OCI-M2 (cell line): ENCODE data around the gene FMN2.

Experiments
- DNase-seq: peaks from one replicate; lab custom pipeline; 2025; ENCODE audit not compliant: unreplicated experiment; lab: John Stamatoyannopoulos, UW

FMN2 gene

GRCh38 chr1:240350910-240351331 is 259.2 kb downstream of the FMN2 start:
- no peak for DNase-seq

GRCh38 chr1:240351690-240352089 is 260.0 kb downstream of the FMN2 start:
- no peak for DNase-seq

GRCh38 chr1:240352769-240353168 is 261.1 kb downstream of the FMN2 start:
- no peak for DNase-seq

- DNase-seq, result no peak
These were observed 264.9 kb downstream of the FMN2 start for GRCh38 chr1:240356568-240356967.

DNA sequence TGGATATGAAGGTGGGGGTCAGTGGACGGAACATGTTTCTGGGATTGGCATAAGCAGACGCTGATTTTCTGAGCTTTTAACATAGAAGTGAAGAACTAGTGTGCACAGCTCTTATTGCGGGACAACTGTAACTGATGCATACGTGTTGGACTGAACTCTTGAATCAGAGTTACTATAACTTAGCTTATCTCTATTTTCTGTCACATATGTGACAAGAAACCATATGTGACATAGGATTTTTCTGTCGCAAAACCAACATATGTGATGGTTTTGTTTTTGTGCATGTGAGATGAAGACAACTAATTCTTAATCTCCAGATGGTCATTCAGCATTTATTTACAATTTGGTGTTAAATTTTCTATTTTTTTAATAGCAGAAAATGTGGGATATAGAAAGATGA is 270.4 kb downstream of the FMN2 start:
- DNase-seq, result no peak

DNA sequence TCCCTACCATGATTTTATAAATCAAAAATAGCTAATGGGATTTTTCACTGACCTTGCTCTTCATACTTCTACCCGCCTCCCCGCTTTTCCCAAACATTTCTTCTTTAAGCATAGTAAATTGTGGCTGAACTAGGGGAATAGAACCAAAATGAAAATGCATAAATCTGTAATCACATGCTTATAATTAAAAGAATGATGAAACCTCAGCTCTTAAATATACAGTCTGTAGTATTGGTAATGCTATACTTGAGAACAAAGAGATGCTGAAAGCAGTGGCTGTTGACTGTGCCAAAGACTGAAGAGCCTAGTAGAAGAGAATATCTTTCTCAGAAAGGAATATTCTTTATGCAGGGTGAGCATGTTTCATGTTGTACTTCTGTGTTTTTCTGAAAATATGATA is 271.1 kb downstream of the FMN2 start:
- DNase-seq, result no peak

GRCh38 chr1:240363315-240363714 is 271.6 kb downstream of the FMN2 start:
- no peak for DNase-seq

- DNase-seq, result no peak
These were observed 272.2 kb downstream of the FMN2 start for GRCh38 chr1:240363914-240364313.

DNA sequence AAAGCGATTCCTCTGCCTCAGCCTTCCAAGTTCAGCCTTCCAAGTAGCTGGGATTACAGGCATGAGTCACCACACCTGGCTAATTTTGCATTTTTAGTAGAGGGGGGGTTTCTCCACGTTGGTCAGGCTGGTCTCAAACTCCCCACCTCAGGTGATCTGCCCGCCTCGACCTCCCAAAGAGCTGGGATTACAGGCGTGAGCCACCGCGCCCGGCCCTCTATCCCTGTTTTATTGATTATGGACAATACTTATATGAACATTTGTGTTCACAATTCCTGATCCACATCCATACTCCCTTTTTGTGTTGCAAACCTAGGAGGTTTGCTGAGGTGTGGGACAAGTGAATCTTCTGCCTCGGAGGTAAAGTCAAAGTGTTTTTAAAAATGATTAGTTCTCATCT is 275.0 kb downstream of the FMN2 start:
- no peak for DNase-seq

- DNase-seq, result no peak
These were observed 293.9 kb downstream of the FMN2 start for GRCh38 chr1:240385551-240385950.

GRCh38 chr1:240385985-240386978 is 294.6 kb downstream of the FMN2 start:
- no peak for DNase-seq

DNA sequence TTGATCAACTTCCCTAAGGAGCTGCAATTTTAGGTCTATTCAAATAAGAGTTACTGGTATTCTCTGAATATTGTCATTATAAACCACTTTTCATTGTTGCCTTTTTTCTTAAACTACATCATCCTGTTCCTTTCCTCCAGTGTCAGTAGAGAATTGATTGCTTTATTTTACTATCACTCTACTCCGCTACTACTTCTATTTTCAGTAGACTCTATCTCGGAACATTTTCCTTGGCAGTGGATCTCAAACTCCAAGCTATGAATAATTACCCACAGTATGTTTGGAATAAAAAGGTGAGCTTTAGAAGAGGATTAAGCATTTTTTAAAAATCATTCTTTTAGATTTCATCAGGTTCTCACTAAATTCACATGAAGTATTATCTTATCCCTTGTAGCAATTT is 295.4 kb downstream of the FMN2 start:
- DNase-seq, result no peak

- no peak for DNase-seq
These were observed 300.1 kb downstream of the FMN2 start for GRCh38 chr1:240391660-240392260.

DNA sequence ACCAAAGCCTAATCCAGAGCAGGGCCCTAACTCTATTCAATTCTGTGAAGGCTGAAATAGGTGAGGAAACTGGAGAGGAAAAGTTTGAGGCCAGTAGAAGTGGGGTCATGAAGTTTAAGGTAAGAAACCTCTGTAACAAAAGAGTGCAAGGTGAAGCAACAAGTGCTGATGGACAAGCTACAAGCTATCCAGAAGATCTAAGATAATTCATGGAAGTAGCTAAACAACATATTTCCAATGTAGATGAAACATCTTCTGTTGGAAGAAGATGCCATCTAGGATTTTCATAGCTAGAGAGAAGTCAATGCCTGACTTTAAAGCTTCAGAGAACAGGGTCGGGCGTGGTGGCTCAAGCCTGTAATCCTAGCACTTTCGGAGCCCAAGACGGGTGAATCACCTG is 302.7 kb downstream of the FMN2 start:
- DNase-seq, result no peak

DNA sequence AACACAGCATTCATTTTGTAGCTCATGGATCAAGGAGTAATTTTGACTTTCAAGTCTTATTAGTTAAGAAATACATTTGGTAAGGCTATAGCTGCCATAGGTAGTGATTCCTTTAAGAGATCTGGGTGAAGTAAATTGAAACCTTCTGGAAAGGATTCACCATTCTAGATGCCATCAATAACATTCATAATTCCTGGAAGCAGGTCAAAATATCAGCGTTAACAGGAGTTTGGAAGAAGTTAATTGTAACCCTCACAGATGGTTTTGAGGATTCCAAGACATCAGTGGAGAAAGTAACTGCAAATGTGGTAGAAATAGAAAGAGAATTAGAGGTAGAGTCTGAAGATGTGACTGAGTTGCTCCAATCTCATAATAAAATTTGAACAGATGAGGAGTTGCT is 303.7 kb downstream of the FMN2 start:
- DNase-seq, result no peak

GRCh38 chr1:240399381-240399780 is 307.7 kb downstream of the FMN2 start:
- DNase-seq, result no peak

- no peak for DNase-seq
These were observed 310.0 kb downstream of the FMN2 start for GRCh38 chr1:240401731-240402130.

- DNase-seq, result no peak
These were observed 310.6 kb downstream of the FMN2 start for GRCh38 chr1:240402326-240402725.

DNA sequence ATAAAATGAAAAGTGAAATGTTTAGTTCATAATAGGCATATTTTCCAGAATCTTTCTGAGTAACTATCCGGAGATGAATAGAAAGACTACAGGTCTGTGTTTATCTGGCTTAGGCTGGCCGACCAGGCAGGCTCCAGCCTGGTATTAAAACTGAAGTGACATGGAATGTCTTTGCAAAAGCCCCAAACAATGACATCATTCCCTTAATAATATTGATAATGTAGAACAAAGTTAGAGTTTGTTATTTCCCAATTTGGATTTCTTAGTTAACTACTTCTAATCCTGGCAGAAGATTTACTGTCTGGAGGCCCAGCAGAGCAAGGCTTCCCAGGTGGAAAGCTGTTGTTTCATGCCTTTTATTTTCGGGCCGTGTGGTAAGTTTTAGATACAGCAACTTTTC is 312.6 kb downstream of the FMN2 start:
- DNase-seq, result no peak

- DNase-seq, result no peak
These were observed 314.1 kb downstream of the FMN2 start for GRCh38 chr1:240405751-240406150.

DNA sequence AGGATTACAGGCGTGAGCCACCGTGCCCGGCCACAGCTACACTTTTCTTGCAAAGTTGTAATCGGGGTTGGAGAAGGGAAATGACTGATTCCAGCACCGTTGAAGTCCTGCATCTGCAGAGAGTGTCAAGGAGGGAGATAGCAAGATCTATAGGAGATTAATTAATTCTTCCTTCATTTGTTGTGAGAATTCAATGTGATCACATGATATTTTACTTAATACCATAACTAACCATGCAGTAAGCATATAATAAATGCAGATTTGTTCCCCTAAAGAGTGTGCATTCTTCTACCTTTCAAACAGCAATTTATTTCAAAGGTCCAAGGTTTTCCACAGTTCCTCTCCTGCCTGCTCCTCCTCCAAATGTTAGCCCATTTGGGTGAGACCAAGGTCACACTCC is 315.7 kb downstream of the FMN2 start:
- no peak for DNase-seq

DNA sequence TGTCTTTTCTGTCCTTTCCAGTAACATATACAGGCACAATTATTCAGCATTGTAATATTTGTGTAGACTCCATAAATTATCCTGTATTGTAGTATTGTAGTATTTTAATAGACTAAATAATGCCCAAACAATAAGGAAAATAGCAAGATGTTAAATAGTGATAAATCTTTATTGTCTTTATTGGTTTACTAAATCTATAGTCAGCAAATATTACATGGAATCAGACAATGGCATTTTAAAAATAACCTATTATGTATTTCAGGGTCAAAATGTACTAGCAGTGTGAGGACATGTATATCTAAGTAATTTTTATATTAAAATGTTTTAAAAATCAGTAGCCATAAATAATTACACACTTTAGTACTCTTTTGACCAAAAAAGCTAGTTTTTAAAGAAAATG is 317.9 kb downstream of the FMN2 start:
- DNase-seq, result no peak
